Astrocyte (in vitro differentiated cells and primary cell): ENCODE results near the gene ELFN2. TPM values are rescaled to one million over a fixed set of nuclear protein-coding genes. Genes with fewer than 3 reads are reported as not detected.
A peak's percentile ranks its signal among the peaks of the same experiment; 100 is the strongest.

ENCODE experiments used
- DNase-seq: peaks from one replicate; pipeline ENCODE4 v3.0.0-alpha.2; 2010; ENCODE audit warnings: low read depth
- FAIRE-seq: peaks from 2 replicates; lab custom pipeline; 2011; peaks lifted over from hg19 to GRCh38; lab: Jason Lieb, UNC
- H2AFZ ChIP-seq: 2 replicates; pipeline ENCODE4 v1.6.0; 2012; ENCODE audit warnings: low read depth, low read length, inconsistent platforms
- H3K27ac ChIP-seq: 2 replicates; pipeline ENCODE4 v1.5.1; 2011; ENCODE audit warnings: low read depth, low read length, inconsistent platforms
- H3K27me3 ChIP-seq: 2 replicates; pipeline ENCODE4 v1.6.0; 2011; ENCODE audit warnings: low read length, inconsistent platforms; ENCODE audit not compliant: insufficient read depth
- H3K36me3 ChIP-seq: 2 replicates; pipeline ENCODE4 v1.5.1; 2011; ENCODE audit warnings: low read length, inconsistent platforms; ENCODE audit not compliant: insufficient read depth
- H3K4me1 ChIP-seq: 2 replicates; pipeline ENCODE4 v1.5.1; 2011; ENCODE audit warnings: low read length, inconsistent platforms; ENCODE audit not compliant: insufficient read depth
- H3K4me2 ChIP-seq: 2 replicates; pipeline ENCODE4 v1.6.0; 2012; ENCODE audit warnings: low read length, inconsistent platforms
- H3K4me3 ChIP-seq: 2 replicates; pipeline ENCODE4 v1.5.1; 2011; ENCODE audit warnings: low read depth, mild to moderate bottlenecking, low read length, inconsistent platforms; ENCODE audit not compliant: insufficient read depth
- H3K79me2 ChIP-seq: 2 replicates; pipeline ENCODE4 v1.6.0; 2012; ENCODE audit warnings: mild to moderate bottlenecking, low read length, inconsistent platforms; ENCODE audit not compliant: insufficient read depth
- H3K9ac ChIP-seq: 2 replicates; pipeline ENCODE4 v1.6.0; 2012; ENCODE audit warnings: mild to moderate bottlenecking, low read length, inconsistent platforms
- H3K9me3 ChIP-seq: 2 replicates; pipeline ENCODE4 v1.5.1; 2012; ENCODE audit warnings: low read depth, mild to moderate bottlenecking, low read length, inconsistent platforms; ENCODE audit not compliant: insufficient read depth
- H4K20me1 ChIP-seq: 2 replicates; pipeline ENCODE4 v1.6.0; 2012; ENCODE audit warnings: low read length, inconsistent platforms; ENCODE audit not compliant: insufficient read depth
- H3K27ac Mint-ChIP-seq: one replicate; pipeline ENCODE4 v1.8.0; 2021; ENCODE audit warnings: mild to moderate bottlenecking, mixed read lengths; ENCODE audit not compliant: unreplicated experiment
- H3K27me3 Mint-ChIP-seq: one replicate; pipeline ENCODE4 v1.8.0; 2021; ENCODE audit warnings: low read depth, mixed read lengths; ENCODE audit not compliant: unreplicated experiment
- H3K36me3 Mint-ChIP-seq: one replicate; pipeline ENCODE4 v1.8.0; 2021; ENCODE audit warnings: low read depth, mixed read lengths; ENCODE audit not compliant: unreplicated experiment
- H3K4me1 Mint-ChIP-seq: one replicate; pipeline ENCODE4 v1.8.0; 2021; ENCODE audit warnings: low read depth, mixed read lengths; ENCODE audit not compliant: unreplicated experiment
- H3K4me3 Mint-ChIP-seq: one replicate; pipeline ENCODE4 v1.8.0; 2021; ENCODE audit warnings: mild to moderate bottlenecking, moderate library complexity, mixed read lengths; ENCODE audit not compliant: unreplicated experiment
- H3K9me3 Mint-ChIP-seq: one replicate; pipeline ENCODE4 v1.8.0; 2021; ENCODE audit warnings: mild to moderate bottlenecking, mixed read lengths; ENCODE audit not compliant: unreplicated experiment
- EZH2 ChIP-seq: IDR thresholded peaks from 2 replicates; pipeline ENCODE4 v1.6.1; 2012; ENCODE audit warnings: mild to moderate bottlenecking, low read length, inconsistent platforms; ENCODE audit not compliant: insufficient read depth
- total RNA-seq: library from RNA; stranded (reverse); gene quantifications from 2 replicates; pipeline ENCODE4 v1.2.1, GENCODE V29; 2021
- TF ChIP-seq, protein P1 (sequence below): IDR thresholded peaks from 2 replicates; pipeline ENCODE4 v1.5.1; 2011; ENCODE audit warnings: low read depth, mild to moderate bottlenecking, inconsistent platforms, low read length, moderate library complexity; ENCODE audit not compliant: insufficient read depth

The ELFN2 gene
- total RNA-seq, 1 donor from 2014 or later, result 2.8 TPM

GRCh38 chr22:37474447-37475090, 47.3 kb upstream of the ELFN2 start:
- Mint-ChIP-seq H3K36me3 (peaks cover 10% of the 10 kb centered on the region), H3K4me1 (peaks cover 7% of the 10 kb centered on the region), H3K4me3 (no peak overlapping the region), H3K27ac (peak overlapping the region; percentile 26), H3K9me3 (no peaks in the 10 kb centered on the region), H3K27me3 (peaks cover 48% of the 10 kb centered on the region)
- Histone ChIP-seq H3K9me3 (no peaks in the 10 kb centered on the region), H2AFZ (no peak overlapping the region), H3K27me3 (peaks cover 6% of the 10 kb centered on the region), H3K4me3 (no peak overlapping the region), H3K27ac (no peak overlapping the region), H3K9ac (no peak overlapping the region), H4K20me1 (no peaks in the 10 kb centered on the region), H3K4me1 (no peaks in the 10 kb centered on the region), H3K4me2 (no peak overlapping the region), H3K79me2 (no peaks in the 10 kb centered on the region), H3K36me3 (no peaks in the 10 kb centered on the region)
- DNase-seq, result no peak
- FAIRE-seq, result no peak
- TF ChIP-seq, protein P1, sequence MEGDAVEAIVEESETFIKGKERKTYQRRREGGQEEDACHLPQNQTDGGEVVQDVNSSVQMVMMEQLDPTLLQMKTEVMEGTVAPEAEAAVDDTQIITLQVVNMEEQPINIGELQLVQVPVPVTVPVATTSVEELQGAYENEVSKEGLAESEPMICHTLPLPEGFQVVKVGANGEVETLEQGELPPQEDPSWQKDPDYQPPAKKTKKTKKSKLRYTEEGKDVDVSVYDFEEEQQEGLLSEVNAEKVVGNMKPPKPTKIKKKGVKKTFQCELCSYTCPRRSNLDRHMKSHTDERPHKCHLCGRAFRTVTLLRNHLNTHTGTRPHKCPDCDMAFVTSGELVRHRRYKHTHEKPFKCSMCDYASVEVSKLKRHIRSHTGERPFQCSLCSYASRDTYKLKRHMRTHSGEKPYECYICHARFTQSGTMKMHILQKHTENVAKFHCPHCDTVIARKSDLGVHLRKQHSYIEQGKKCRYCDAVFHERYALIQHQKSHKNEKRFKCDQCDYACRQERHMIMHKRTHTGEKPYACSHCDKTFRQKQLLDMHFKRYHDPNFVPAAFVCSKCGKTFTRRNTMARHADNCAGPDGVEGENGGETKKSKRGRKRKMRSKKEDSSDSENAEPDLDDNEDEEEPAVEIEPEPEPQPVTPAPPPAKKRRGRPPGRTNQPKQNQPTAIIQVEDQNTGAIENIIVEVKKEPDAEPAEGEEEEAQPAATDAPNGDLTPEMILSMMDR, result no peak
- TF ChIP-seq EZH2, result no peak

- H3K27ac ChIP-seq, result no peak overlapping the region
- no peak overlapping the region for H3K27ac Mint-ChIP-seq
- H2AFZ ChIP-seq, result no peak overlapping the region
- TF ChIP-seq, protein P1, result no peak
- no peak for TF ChIP-seq EZH2
- H3K36me3 ChIP-seq, result no peaks in the 10 kb centered on the region
- no peak overlapping the region for H3K4me3 ChIP-seq
- H3K27me3 Mint-ChIP-seq, result peaks cover 52% of the 10 kb centered on the region
- H3K4me1 Mint-ChIP-seq, result peaks cover 7% of the 10 kb centered on the region
- no peak overlapping the region for H3K4me2 ChIP-seq
- H4K20me1 ChIP-seq, result no peaks in the 10 kb centered on the region
- H3K36me3 Mint-ChIP-seq, result peaks cover 10% of the 10 kb centered on the region
- peaks cover 8% of the 10 kb centered on the region for H3K27me3 ChIP-seq
- no peaks in the 10 kb centered on the region for H3K79me2 ChIP-seq
- no peaks in the 10 kb centered on the region for H3K4me1 ChIP-seq
- H3K4me3 Mint-ChIP-seq, result no peak overlapping the region
- no peak for DNase-seq
- no peaks in the 10 kb centered on the region for H3K9me3 Mint-ChIP-seq
- FAIRE-seq, result no peak
- no peak overlapping the region for H3K9ac ChIP-seq
- H3K9me3 ChIP-seq, result no peaks in the 10 kb centered on the region
These were observed 46.2 kb upstream of the ELFN2 start for GRCh38 chr22:37473437-37473946.

DNA sequence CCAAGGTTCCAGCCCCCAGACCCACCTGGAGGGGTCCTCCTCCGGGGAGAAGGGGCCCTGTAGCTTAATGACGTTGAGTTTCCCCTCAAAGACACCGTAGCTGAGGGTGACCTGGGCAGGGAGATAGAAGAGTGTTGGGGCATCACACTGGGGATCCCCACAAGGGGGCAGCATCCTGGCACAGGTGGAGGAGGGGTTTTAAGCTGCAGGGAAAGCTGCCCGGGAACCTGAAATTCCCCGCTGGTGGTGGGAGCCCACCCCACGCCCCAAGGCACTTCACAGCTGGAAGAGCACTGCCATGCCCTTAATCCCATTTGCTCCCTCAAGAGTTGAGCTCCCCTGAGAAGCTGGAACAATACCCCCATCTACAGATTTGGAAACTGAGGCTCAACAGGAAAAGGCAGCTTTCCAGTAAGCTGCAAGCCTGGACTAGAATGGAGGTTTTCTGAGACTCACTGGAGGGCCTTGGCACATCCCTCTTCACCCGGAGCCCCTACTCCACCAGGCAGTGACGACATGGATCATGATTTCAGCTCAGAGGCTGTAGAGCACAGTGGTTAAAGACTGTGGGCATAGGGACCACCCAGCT, 45.2 kb upstream of the ELFN2 start:
- no peak overlapping the region for H3K4me3 Mint-ChIP-seq
- TF ChIP-seq, protein P1, result peak; percentile 35
- TF ChIP-seq EZH2, result no peak
- DNase-seq, result no peak
- H2AFZ ChIP-seq, result no peak overlapping the region
- FAIRE-seq, result no peak
- peaks cover 7% of the 10 kb centered on the region for H3K4me1 Mint-ChIP-seq
- H3K4me2 ChIP-seq, result no peak overlapping the region
- peaks cover 12% of the 10 kb centered on the region for H3K27me3 ChIP-seq
- H3K79me2 ChIP-seq, result no peaks in the 10 kb centered on the region
- H3K4me3 ChIP-seq, result no peak overlapping the region
- H3K27ac Mint-ChIP-seq, result no peak overlapping the region
- no peaks in the 10 kb centered on the region for H3K9me3 ChIP-seq
- no peak overlapping the region for H3K27ac ChIP-seq
- H3K4me1 ChIP-seq, result no peaks in the 10 kb centered on the region
- no peaks in the 10 kb centered on the region for H3K9me3 Mint-ChIP-seq
- H3K36me3 Mint-ChIP-seq, result peaks cover 10% of the 10 kb centered on the region
- H3K9ac ChIP-seq, result no peak overlapping the region
- peaks cover 54% of the 10 kb centered on the region for H3K27me3 Mint-ChIP-seq
- H4K20me1 ChIP-seq, result no peaks in the 10 kb centered on the region
- no peaks in the 10 kb centered on the region for H3K36me3 ChIP-seq
